Stimulated activated CD8-positive, alpha-beta memory T cell treated with anti-CD3 and anti-CD28 coated beads, Interleukin-2, amount 100 ng/mL, for 48 hours (primary cell): ENCODE measurements around the gene MLLT6.

Experiments
- DNase-seq, 2 donors: peaks; one replicate each; pipeline ENCODE4 v3.0.0-alpha.2; 2020; ENCODE audit warnings: low read depth in 2 of 2

Gene MLLT6

DNA sequence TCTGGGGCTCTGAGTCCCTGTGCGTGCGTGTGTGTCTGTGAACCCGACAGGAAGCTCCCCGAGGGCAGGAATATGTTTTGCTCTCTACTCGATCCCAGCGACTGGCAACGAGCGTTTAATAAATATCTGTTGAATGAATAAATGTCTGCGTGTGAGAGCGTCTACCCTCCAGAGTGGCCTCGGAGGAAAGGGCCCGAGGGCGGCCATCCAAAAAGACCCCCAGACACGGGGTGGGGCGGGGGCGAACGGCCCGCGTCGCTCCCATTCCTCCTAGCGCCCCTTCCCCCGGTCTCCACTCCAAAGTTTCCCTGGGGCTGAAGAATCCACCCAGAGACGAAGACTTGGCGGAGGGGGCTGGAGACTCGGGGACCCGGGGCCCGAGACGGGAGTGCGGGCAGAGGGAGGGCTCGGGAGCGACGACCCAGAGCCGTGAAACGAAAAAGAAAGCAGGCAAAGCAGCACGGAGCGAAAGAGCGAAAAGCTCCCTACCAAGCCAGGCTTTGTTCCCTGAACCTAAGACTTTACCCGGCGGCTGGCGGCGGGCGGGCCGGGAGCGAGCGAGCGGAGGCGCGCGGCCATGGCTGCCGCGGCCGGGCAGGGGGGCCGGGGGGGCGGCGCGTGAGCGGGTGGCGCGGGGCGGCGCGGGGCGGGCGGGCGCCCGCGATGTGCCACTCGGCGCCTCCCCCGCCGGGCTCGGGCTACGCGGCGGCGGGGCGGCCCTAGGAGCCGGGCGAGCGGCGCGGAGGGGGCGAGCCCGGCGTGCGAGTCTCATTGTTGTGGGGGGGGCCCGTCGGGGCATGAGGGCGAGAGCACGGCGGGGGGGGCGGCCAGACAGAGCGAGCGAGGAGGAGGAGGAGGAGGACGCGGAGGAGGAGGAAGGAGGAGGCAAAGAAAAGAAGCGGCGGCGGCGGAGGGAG is at the start of gene MLLT6:
MLLT6 (plus strand) TSS at position 668 of the 917 bp plus-strand sequence. CDS start 360 bp downstream, outside the sequence.
- DNase-seq: peak; percentile 43 to 71

GRCh38 chr17:38656959-38657823 is 47.9 kb upstream of the MLLT6 start:
- no peak for DNase-seq

DNA sequence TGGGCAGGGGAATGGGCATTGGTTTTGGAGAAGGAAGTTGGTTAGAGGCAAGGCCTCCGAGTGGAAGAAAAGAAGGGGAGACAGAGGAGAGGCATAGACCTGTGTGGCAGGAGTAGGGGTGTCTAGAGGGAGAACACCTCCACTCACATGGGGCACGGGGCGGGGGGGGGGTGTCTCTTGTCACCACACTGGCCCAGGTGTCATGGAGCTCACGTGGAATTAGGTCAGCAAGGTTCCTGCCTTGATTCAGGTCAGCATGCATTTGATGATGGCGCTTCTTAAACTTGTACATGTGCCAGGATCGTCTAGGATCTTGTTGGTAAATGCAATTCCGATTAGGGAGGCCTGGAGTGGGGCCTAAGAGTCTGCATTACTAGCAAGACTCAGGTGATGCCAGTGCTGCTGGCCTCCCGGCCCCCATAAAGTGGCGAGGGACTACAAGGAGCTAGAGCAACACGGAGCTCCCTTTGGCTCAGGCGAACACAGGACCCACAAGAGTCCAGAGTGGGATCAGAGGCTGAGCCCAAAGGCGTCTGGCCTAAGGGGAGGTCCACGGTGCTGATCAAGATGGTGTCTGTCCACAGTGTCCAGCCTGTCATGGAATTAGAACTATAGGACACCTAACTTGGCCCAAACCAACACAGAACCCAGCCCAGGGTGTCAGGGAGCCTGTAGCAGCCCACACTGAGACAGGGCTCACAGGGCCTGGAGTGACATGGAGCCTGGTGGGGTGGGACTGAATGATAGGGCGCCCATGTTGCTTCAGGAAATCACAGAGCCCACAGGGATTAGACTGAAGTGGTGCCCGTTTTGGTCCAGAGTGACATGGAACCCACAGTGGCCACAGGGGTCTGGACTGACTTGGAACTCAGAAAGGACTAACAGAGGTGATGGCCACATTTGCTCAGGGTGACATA is 47.0 kb upstream of the MLLT6 start:
- no peak for DNase-seq

- no peak for DNase-seq
Observed at GRCh38 chr17:38658741-38659345, 46.2 kb upstream of the MLLT6 start.

GRCh38 chr17:38659415-38659814 is 45.7 kb upstream of the MLLT6 start:
- no peak for DNase-seq

DNA sequence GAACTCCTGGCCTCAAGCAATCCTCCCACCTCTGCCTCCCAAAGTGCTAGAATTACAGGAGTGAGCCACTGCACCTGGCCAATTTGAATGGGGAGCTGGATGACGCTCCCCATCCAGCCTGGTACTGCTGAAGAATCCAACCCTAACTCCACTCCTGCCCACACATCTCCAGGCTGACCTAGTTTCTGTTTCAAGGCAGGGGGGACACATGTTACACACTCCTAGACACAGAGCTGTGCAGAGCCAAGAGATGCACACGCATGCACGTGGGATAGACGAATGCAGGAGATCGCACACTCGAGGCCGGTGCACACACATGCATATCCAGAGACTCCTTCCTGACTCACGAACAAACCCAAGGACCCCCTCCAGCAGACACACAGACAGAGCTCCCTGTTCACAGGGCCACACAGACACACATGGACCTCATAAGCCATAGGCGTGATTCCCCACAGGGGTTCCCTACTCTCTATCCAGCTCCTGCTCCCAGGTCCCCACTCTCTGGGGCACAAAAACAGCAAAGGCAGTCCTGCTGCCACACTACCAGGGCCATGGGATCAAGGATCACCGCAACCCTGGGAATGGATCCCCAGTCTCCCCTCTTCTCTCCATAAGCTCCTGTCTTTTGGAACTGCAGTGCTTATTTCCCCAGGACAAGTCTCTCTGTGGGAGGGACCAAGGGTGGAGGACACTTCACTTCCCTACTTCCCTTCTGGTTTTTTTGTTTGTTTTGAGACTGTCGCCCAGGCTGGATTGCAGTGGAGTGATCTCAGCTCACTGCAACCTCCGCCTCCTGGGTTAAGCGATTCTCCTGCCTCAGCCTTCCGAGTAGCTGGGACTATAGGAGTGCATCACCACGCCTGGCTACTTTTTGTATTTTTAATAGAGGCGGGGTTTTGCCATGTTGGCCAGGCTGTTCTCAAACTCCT is 44.7 kb upstream of the MLLT6 start:
- DNase-seq: no peak

DNA sequence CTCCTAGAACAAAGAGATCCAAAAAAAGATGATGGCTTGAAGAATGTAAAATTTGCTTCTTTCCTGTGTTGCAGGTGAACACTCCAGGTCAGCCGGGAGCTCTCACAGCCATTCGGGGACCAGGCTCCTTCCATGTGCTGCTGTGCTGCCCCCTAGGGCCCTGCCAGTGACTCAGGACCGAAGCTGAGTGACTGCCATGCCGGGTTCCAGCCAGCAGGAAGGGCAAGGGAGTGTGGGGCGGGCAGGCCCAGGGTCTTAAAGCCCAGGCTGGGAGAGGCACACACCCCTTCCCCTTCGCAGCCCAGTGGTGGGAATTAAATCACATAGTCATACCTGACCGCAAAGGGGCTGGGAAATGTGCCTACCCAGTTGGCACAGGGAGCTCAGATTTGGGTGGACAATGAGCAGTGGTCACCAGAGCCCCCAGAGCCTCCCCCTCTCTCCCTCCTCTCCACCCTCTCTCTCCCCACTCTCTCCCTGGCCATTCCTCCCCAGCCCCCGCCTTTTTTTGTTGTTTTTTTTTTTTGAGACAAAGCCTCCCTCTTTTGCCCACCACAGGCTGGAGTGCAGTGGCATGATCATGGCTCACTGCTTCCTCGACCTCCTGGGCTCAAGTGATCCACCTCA is 41.8 kb upstream of the MLLT6 start:
- peak; percentile 34 to 44 for DNase-seq

GRCh38 chr17:38663964-38664644 is 41.0 kb upstream of the MLLT6 start:
- no peak for DNase-seq

GRCh38 chr17:38667099-38667786 is 37.8 kb upstream of the MLLT6 start:
- DNase-seq: peak; percentile 28 to 48

DNA sequence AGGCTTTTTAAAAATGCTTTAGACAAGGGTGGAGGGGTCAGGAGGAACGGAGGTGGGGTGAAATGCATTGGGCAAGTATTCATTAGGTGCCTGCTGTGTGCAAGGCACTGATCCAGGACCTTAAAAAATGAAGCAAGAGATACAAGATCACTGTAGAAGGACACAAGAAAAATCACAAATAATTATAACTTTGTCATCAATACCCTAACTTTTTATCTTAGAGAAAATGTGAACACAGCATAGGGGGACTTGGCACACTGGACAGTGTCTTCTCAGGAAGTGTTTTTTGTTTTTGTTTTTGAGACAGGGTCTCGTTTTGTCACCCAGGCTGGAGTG is 37.3 kb upstream of the MLLT6 start:
- no peak for DNase-seq

GRCh38 chr17:38669520-38669919 is 35.6 kb upstream of the MLLT6 start:
- DNase-seq: no peak

- DNase-seq: no peak
Observed at GRCh38 chr17:38671939-38672720, 32.9 kb upstream of the MLLT6 start.

DNA sequence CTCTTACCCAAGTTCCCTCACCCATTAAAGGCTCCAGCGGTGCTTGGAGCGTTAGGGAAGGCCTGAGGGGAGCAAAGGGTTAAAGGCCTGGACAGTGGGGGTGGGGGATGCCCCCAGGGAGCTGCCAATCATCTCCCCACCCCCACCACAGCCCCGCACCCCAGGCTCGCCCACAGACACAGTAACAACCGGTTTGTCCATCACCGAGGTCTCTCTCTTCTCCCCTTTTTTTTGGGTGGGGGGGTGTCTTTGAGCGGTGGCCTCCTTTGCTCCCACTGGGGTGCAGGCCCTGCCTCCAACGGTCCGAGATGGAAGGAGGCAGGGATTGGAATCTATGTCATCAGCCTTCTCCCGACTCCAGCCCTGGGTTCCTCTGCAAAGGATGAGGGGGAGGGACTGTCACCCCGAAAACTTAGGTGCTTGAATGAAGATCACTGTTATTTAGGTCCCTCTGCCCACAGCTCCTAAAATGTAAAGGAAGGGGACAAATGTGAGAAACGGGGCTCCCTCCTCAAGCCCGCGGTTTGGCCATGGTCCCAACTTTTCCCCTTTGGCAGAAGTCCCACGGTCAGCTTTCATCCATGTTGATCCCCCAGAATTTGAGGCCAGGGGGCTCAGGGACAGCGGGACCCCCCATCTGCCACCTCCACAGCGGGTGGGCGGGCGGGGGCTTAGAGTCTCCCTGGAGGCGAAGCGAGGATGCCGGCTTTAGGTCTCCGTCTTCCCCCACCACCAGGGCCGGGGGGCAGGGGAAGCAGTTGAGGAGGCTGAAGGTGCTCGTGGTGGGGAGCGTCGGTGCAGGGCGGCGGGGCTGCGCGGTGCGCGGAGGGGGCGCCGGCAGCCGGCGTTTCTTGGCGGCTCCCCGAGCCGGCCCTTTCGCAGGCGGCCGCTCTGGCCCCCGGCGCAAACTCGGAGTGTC is 32.0 kb upstream of the MLLT6 start:
- DNase-seq: no peak

GRCh38 chr17:38673707-38674013 is 31.4 kb upstream of the MLLT6 start:
- DNase-seq: no peak

- DNase-seq: peak; percentile 30 to 34
Observed at GRCh38 chr17:38674014-38674748, 30.9 kb upstream of the MLLT6 start.
